GM12891 (cell line): ENCODE measurements around the gene AATK.

ENCODE experiments used
- PAX5 ChIP-seq: IDR thresholded peaks from 2 replicates; pipeline ENCODE4 v1.6.1; 2011; ENCODE audit warnings: low read length, moderate library complexity, mild to moderate bottlenecking; ENCODE audit not compliant: insufficient read depth, severe bottlenecking
- POLR2A ChIP-seq: IDR thresholded peaks from 2 replicates; pipeline ENCODE4 v1.6.1; 2011; ENCODE audit warnings: low read depth, low read length, control low read depth
- POLR2AphosphoS5 ChIP-seq: IDR thresholded peaks from 2 replicates; pipeline ENCODE4 v1.6.1; 2011; ENCODE audit warnings: low read depth, low read length, control low read depth
- POU2F2 ChIP-seq: IDR thresholded peaks from 2 replicates; pipeline ENCODE4 v1.6.1; 2011; ENCODE audit warnings: low read depth, mild to moderate bottlenecking, control low read depth, low read length, moderate library complexity
- SPI1 ChIP-seq: IDR thresholded peaks from 2 replicates; pipeline ENCODE4 v1.6.1; 2011; ENCODE audit warnings: low read depth, low read length, control low read depth
- TAF1 ChIP-seq: IDR thresholded peaks from 2 replicates; pipeline ENCODE4 v1.6.1; 2011; ENCODE audit warnings: low read depth, low read length, control low read depth

DNA sequence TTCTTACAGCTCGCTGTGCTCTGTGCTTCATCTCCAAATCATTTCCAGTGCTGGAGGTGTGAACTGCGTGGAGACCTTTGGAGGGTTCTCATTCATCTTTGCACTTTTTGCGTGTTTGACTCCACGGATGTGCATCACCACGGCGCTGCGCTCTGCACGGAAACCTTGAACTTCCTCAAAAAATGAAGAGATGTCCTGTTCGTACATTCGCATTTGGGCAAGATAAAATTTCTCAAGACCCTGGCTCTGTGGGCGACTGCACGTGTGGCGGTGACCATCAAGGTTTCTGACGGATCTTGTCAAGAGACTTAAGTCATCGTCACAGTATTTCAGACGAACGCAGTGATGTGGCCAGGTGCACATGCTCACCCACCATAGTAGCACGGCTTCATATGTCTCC is 11.1 kb downstream of the AATK start:
- TF ChIP-seq POLR2A (no peak), TAF1 (no peak), POLR2AphosphoS5 (no peak), PAX5 (no peak), SPI1 (no peak), POU2F2 (no peak)
